Measurements from ENCODE around the gene TAF1. TPM values are rescaled to one million over a fixed set of nuclear protein-coding genes. Genes with fewer than 3 reads are reported as not detected.
"Not testable (repeated sequence)": the region's sequence is repeated elsewhere in the genome, so short reads cannot be mapped to it uniquely, and the experiment has no call there.

TAF1 gene
- total RNA-seq (2014; rRNA removed; shearing (Covaris generic)): 6.6 and 15.6 TPM in 2 replicates

- Histone ChIP-seq H3K4me3 (ENCODE audit: insufficient read depth, low read depth, low read length) (peak within 1 kb of the TSS; percentile 88), H3K27me3 (ENCODE audit: control insufficient read depth, insufficient read depth, low read length) (no peaks in the 10 kb centered on the region), H3K36me3 (replicated peaks; ENCODE audit: control insufficient read depth, insufficient read depth, low read length) (peaks cover 2% of the 10 kb centered on the region)
- DNase-seq: peak; percentile 82
These were observed at the start of gene TAF1 for GRCh38 chrX:71365875-71366673. TSS of gene TAF1 (plus strand) at chrX:71366357. CDS start at chrX:71366375, 18 bp downstream.

GRCh38 chrX:71316959-71317358 is 49.2 kb upstream of the TAF1 start:
- DNase-seq; H3K36me3 ChIP-seq (replicated peaks; ENCODE audit: control insufficient read depth, insufficient read depth, low read length); H3K4me3 ChIP-seq (ENCODE audit: insufficient read depth, low read depth, low read length); H3K27me3 ChIP-seq (ENCODE audit: control insufficient read depth, insufficient read depth, low read length): not testable (repeated sequence)

- H3K27me3 ChIP-seq (ENCODE audit: control insufficient read depth, insufficient read depth, low read length): no peaks in the 10 kb centered on the region
- DNase-seq: no peak
- H3K4me3 ChIP-seq (ENCODE audit: insufficient read depth, low read depth, low read length): no peak overlapping the region
- H3K36me3 ChIP-seq (replicated peaks; ENCODE audit: control insufficient read depth, insufficient read depth, low read length): 0 out of 2 replicates have a peak, but pooled peaks cover 1% of the 10 kb centered on the region
These were observed 46.0 kb upstream of the TAF1 start for GRCh38 chrX:71320126-71320525.

- Histone ChIP-seq H3K36me3 (replicated peaks; ENCODE audit: control insufficient read depth, insufficient read depth, low read length) (0 out of 2 replicates have a peak, but pooled peaks cover 1% of the 10 kb centered on the region), H3K4me3 (ENCODE audit: insufficient read depth, low read depth, low read length) (no peak overlapping the region), H3K27me3 (ENCODE audit: control insufficient read depth, insufficient read depth, low read length) (no peaks in the 10 kb centered on the region)
- DNase-seq: no peak
These were observed 44.4 kb upstream of the TAF1 start for GRCh38 chrX:71321731-71322130.

- not testable (repeated sequence) for H3K4me3 ChIP-seq (ENCODE audit: insufficient read depth, low read depth, low read length); H3K27me3 ChIP-seq (ENCODE audit: control insufficient read depth, insufficient read depth, low read length); H3K36me3 ChIP-seq (replicated peaks; ENCODE audit: control insufficient read depth, insufficient read depth, low read length); DNase-seq
These were observed 41.7 kb upstream of the TAF1 start for GRCh38 chrX:71324452-71324851.

- no peak overlapping the region for H3K4me3 ChIP-seq (ENCODE audit: insufficient read depth, low read depth, low read length)
- no peak for DNase-seq
- no peaks in the 10 kb centered on the region for H3K27me3 ChIP-seq (ENCODE audit: control insufficient read depth, insufficient read depth, low read length)
- 0 out of 2 replicates have a peak, but pooled peaks cover 1% of the 10 kb centered on the region for H3K36me3 ChIP-seq (replicated peaks; ENCODE audit: control insufficient read depth, insufficient read depth, low read length)
These were observed 39.8 kb upstream of the TAF1 start for GRCh38 chrX:71326394-71326793.

GRCh38 chrX:71349151-71349665 is 16.9 kb upstream of the TAF1 start:
- H3K27me3 ChIP-seq (ENCODE audit: control insufficient read depth, insufficient read depth, low read length); H3K4me3 ChIP-seq (ENCODE audit: insufficient read depth, low read depth, low read length); DNase-seq; H3K36me3 ChIP-seq (replicated peaks; ENCODE audit: control insufficient read depth, insufficient read depth, low read length): not testable (repeated sequence)

- not testable (repeated sequence) for H3K36me3 ChIP-seq (replicated peaks; ENCODE audit: control insufficient read depth, insufficient read depth, low read length); H3K4me3 ChIP-seq (ENCODE audit: insufficient read depth, low read depth, low read length); DNase-seq; H3K27me3 ChIP-seq (ENCODE audit: control insufficient read depth, insufficient read depth, low read length)
These were observed 16.3 kb upstream of the TAF1 start for GRCh38 chrX:71349867-71350266.

- H3K36me3 ChIP-seq (replicated peaks; ENCODE audit: control insufficient read depth, insufficient read depth, low read length); H3K27me3 ChIP-seq (ENCODE audit: control insufficient read depth, insufficient read depth, low read length); H3K4me3 ChIP-seq (ENCODE audit: insufficient read depth, low read depth, low read length); DNase-seq: not testable (repeated sequence)
These were observed 13.7 kb upstream of the TAF1 start for GRCh38 chrX:71352439-71352838.

- Histone ChIP-seq H3K27me3 (ENCODE audit: control insufficient read depth, insufficient read depth, low read length) (no peaks in the 10 kb centered on the region), H3K4me3 (ENCODE audit: insufficient read depth, low read depth, low read length) (no peak overlapping the region)
- no peak for DNase-seq
These were observed 1.9 kb upstream of the TAF1 start for GRCh38 chrX:71364221-71364620.

GRCh38 chrX:71365356-71365874 is 742 bp upstream of the TAF1 start:
- Histone ChIP-seq H3K4me3 (ENCODE audit: insufficient read depth, low read depth, low read length) (peak overlapping the region; percentile 88), H3K36me3 (replicated peaks; ENCODE audit: control insufficient read depth, insufficient read depth, low read length) (peaks cover 2% of the 10 kb centered on the region), H3K27me3 (ENCODE audit: control insufficient read depth, insufficient read depth, low read length) (no peaks in the 10 kb centered on the region)
- DNase-seq: no peak

More at GRCh38 chrX:71364221-71364620, 1.9 kb upstream of the TAF1 start:
- no peaks in the 10 kb centered on the region for H3K36me3 ChIP-seq (replicated peaks; ENCODE audit: control insufficient read depth, insufficient read depth, low read length)

- Histone ChIP-seq H3K36me3 (replicated peaks; ENCODE audit: control insufficient read depth, insufficient read depth, low read length) (peaks cover 2% of the 10 kb centered on the region), H3K27me3 (ENCODE audit: control insufficient read depth, insufficient read depth, low read length) (no peaks in the 10 kb centered on the region), H3K4me3 (ENCODE audit: insufficient read depth, low read depth, low read length) (peak overlapping the region; percentile 88)
- peak; percentile 40 for DNase-seq
These were observed 608 bp downstream of the TAF1 start for GRCh38 chrX:71366674-71367256.

- Histone ChIP-seq H3K36me3 (replicated peaks; ENCODE audit: control insufficient read depth, insufficient read depth, low read length) (peaks cover 2% of the 10 kb centered on the region), H3K27me3 (ENCODE audit: control insufficient read depth, insufficient read depth, low read length) (no peaks in the 10 kb centered on the region), H3K4me3 (ENCODE audit: insufficient read depth, low read depth, low read length) (peak overlapping the region; percentile 88)
- DNase-seq: no peak
These were observed 1.2 kb downstream of the TAF1 start for GRCh38 chrX:71367396-71367795.

GRCh38 chrX:71372388-71372787 is 6.2 kb downstream of the TAF1 start:
- Histone ChIP-seq H3K36me3 (replicated peaks; ENCODE audit: control insufficient read depth, insufficient read depth, low read length) (peaks cover 2% of the 10 kb centered on the region), H3K4me3 (ENCODE audit: insufficient read depth, low read depth, low read length) (no peak overlapping the region), H3K27me3 (ENCODE audit: control insufficient read depth, insufficient read depth, low read length) (no peaks in the 10 kb centered on the region)
- no peak for DNase-seq

GRCh38 chrX:71378732-71379131 is 12.6 kb downstream of the TAF1 start:
- Histone ChIP-seq H3K27me3 (ENCODE audit: control insufficient read depth, insufficient read depth, low read length) (no peaks in the 10 kb centered on the region), H3K4me3 (ENCODE audit: insufficient read depth, low read depth, low read length) (no peak overlapping the region), H3K36me3 (replicated peaks; ENCODE audit: control insufficient read depth, insufficient read depth, low read length) (peaks cover 7% of the 10 kb centered on the region)
- DNase-seq: no peak

Measured in H7 (cell line).